ENCODE measurements around the gene PRDM1. TPM values are rescaled to one million over a fixed set of nuclear protein-coding genes. Genes with fewer than 3 reads are reported as not detected.

Gene PRDM1
- total RNA-seq, 4 donors from 2014 or later, result 31.3 to 51.9 (median 40.9) TPM

GRCh38 chr6:106112433-106112832, 26.3 kb downstream of the PRDM1 start:
- DNase-seq (ENCODE audit: low spot score in 2 of 2), result no peak
- no peak for TF ChIP-seq CTCF (IDR thresholded peaks at IDR 0.05)
- TF ChIP-seq POLR2A (IDR thresholded peaks at IDR 0.05), result no peak
- no peak overlapping the region for H3K4me3 ChIP-seq (ENCODE audit: low read depth, poor library complexity, severe bottlenecking)
- intact Hi-C loops (cut with DNase I; ENCODE audit: low total_unique reads), result no loop called here
- 75 to 77% methylated on average over 2 of the region's 2 CpGs for WGBS, 2 donors

- TF ChIP-seq CTCF (IDR thresholded peaks at IDR 0.05) (no peak), POLR2A (IDR thresholded peaks at IDR 0.05) (no peak)
- DNase-seq (ENCODE audit: low spot score in 2 of 2), result no peak
- H3K4me3 ChIP-seq (ENCODE audit: low read depth, poor library complexity, severe bottlenecking), result no peak overlapping the region
- WGBS, 2 donors, result 72 to 82% methylated on average over 10 of the region's 10 CpGs
- intact Hi-C loops (cut with DNase I; ENCODE audit: low total_unique reads), result no loop called here
Measured at GRCh38 chr6:106113256-106113959, 27.3 kb downstream of the PRDM1 start.

- TF ChIP-seq CTCF (IDR thresholded peaks at IDR 0.05) (no peak), POLR2A (IDR thresholded peaks at IDR 0.05) (no peak)
- 91 to 93% methylated on average over 9 of the region's 9 CpGs for WGBS, 2 donors
- no peak overlapping the region for H3K4me3 ChIP-seq (ENCODE audit: low read depth, poor library complexity, severe bottlenecking)
- intact Hi-C loops (cut with DNase I; ENCODE audit: low total_unique reads), result no loop called here
- DNase-seq (ENCODE audit: low spot score in 2 of 2), result no peak
Measured at GRCh38 chr6:106114492-106114891, 28.4 kb downstream of the PRDM1 start.

GRCh38 chr6:106115286-106115685, 29.1 kb downstream of the PRDM1 start:
- WGBS, 2 donors, result 96 to 99% methylated on average over 5 of the region's 5 CpGs
- no peak overlapping the region for H3K4me3 ChIP-seq (ENCODE audit: low read depth, poor library complexity, severe bottlenecking)
- intact Hi-C loops (cut with DNase I; ENCODE audit: low total_unique reads), result no loop called here
- no peak for DNase-seq (ENCODE audit: low spot score in 2 of 2)
- TF ChIP-seq CTCF (IDR thresholded peaks at IDR 0.05), result no peak
- TF ChIP-seq POLR2A (IDR thresholded peaks at IDR 0.05), result no peak

GRCh38 chr6:106116125-106116832, 30.1 kb downstream of the PRDM1 start:
- TF ChIP-seq POLR2A (IDR thresholded peaks at IDR 0.05) (no peak), CTCF (IDR thresholded peaks at IDR 0.05) (no peak)
- intact Hi-C loops (cut with DNase I; ENCODE audit: low total_unique reads), result no loop called here
- WGBS, 2 donors, result 66 to 74% methylated on average over 6 of the region's 6 CpGs
- DNase-seq (ENCODE audit: low spot score in 2 of 2), result peak; percentile 53 to 87
- H3K4me3 ChIP-seq (ENCODE audit: low read depth, poor library complexity, severe bottlenecking), result no peak overlapping the region
